HS-27A (cell line): ENCODE results near the gene CASKIN2.
"Not testable (repeated sequence)": the region's sequence is repeated elsewhere in the genome, so short reads cannot be mapped to it uniquely, and the experiment has no call there.

ENCODE experiments used
- DNase-seq: peaks from one replicate; pipeline ENCODE4 v3.0.0-alpha.2; 2012; ENCODE audit warnings: low read depth, missing footprints

Gene CASKIN2

GRCh38 chr17:75521290-75521689 lies 6.0 kb upstream of the CASKIN2 start:
- DNase-seq, result no peak

- not testable (repeated sequence) for DNase-seq
These were observed 5.1 kb upstream of the CASKIN2 start for GRCh38 chr17:75520413-75520812.

GRCh38 chr17:75518983-75519537 lies 3.7 kb upstream of the CASKIN2 start:
- no peak for DNase-seq

GRCh38 chr17:75518201-75518600 lies 2.9 kb upstream of the CASKIN2 start:
- DNase-seq, result no peak

- no peak for DNase-seq
These were observed 2.0 kb upstream of the CASKIN2 start for GRCh38 chr17:75517297-75517865.

DNA sequence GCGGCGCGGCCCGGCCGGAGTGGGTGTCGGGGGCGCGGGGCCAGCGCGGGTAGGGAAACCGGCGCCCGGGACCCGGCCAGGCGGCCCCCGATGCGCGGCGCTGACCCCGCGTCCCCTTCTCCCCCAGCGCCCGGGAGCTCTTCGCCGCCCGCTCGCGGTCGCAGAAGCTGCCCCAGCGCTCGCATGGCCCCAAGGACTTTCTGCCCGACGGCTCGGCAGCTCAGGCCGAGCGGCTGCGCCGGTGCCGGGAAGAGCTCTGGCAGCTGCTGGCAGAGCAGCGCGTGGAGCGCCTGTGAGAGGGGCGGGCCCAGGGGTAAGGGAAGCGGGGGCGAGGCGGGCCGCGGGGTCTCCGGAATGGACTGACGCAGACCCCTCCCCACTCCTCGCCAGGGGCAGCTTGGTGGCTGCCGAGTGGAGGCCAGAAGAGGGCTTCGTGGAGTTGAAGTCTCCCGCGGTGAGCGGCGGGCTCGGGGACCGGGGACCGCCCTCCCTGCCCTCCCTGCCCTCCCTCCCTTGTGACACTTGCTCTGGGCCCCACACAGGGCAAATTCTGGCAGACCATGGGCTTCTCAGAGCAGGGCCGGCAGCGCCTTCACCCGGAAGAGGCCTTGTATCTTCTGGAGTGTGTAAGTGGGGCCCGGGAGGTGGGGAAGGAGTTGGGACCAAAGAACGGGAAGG lies 1.4 kb upstream of the CASKIN2 start:
- DNase-seq, result no peak

DNA sequence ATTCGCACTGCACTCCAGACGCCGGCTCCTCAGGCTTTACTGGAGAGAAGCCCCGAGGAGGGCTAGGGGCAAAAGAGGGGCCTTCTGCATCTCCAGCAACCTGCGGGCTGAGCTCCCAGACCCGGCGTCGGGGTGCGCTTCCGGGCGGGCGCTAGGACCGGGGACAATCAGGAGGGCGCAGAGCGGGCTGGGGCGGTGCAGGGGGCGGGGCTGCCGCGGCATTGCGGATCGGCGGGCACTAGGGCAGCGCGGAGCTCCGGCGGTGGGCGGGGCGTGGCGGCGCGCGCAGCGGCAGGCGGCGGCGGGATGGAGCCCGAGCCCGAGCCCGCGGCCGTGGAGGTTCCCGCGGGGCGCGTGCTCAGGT lies 900 bp upstream of the CASKIN2 start, which contains the start of gene TSEN54:
TSEN54 (plus strand) TSS at position 274 of the 364 bp plus-strand sequence; CDS start at position 307, 33 bp downstream.
- DNase-seq, result peak; percentile 33

DNA sequence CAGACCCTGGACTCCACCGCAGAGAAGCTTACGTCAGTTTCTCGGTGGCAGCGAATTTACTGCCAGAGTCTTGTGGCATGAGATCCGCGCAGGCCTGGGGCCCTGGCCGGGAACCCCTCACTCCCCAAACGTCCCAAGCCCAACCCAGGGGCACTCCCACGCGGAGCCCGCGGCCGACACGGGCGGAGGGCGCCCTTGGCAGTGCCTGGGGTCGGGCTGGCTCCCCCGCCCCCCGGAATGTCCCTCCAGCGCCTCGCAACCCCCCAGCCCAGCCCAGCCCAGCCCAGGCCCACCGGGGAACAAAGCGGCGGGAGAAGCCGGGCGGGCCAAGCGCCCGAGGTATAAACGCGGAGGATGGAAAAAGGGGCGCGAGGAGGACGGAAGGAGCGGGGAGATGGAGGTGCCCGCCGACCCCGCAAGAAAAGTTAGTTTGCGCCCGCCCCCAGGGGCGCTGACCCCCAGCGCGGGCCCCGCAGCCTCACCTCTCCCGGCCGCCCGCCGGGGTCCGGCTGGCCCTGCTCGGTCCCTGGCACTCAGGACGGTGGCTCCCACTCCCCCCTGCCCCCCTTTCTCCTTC lies 330 bp downstream of the CASKIN2 start:
- DNase-seq, result no peak

- DNase-seq, result no peak
These were observed 928 bp downstream of the CASKIN2 start for GRCh38 chr17:75514299-75514918.

DNA sequence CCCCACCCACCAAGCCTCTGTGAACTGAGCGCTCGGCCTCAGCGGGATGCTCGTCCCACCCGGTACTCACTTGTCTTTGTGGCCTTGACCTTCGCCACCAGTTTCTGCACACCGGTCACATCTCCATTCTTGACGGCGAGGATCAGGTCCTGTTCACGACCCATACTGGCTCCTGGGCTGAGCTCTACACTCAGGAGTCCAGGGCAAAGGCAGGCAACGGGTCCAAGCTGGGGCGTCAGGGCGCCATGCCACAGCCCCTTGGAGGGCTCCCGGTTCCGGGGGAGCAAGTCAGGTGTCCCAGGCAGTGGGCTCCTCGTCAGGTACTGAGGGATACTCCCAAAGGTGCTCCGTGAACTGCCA lies 1.7 kb downstream of the CASKIN2 start:
- no peak for DNase-seq

GRCh38 chr17:75512926-75513640 lies 2.3 kb downstream of the CASKIN2 start:
- DNase-seq, result no peak

DNA sequence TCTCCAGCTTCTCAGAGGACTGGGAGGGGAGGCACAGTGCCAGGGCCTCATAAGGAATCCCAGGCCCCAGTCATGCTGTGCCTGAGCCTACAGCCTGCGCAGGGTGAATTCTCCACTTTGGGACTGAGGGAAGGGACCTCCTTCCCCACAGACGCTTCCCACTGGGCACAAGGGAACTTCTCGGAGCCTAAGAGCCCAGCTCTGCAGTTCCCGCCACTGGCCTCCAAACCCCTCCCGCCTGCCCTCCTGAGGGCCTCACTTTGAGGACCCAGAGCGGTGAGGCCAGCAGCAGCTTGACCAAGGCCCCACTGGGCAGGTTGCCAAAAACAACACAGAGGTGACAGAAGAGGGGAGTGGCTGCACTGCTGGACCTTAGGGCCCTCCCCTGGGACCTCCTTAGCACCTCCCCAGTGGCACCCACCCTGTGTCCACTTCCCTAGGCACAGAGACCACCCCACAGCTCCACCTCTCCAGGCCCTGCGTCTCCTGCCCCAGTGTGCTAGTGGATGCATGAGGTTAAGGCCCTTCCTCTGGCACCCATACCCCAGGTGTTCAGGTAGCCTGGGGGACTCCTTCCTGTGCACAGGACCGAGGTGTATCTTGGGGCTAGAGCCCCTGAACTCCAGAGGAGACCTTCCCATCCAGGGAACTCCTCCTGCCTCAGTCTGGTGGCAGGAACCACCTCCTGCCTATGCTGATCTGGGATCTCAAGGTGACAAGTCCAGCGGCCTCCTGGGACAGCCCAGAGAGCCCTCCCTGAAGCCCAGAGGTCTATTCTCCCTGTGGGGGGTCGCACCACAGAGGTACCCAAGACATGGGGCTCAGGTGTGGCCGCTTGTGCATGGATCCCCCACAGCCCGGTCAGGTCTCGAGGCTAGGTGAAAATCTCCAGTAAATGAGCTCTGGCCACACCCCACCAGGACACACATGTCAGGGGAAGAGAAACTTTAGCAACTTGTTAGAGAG lies 3.4 kb downstream of the CASKIN2 start:
- no peak for DNase-seq

DNA sequence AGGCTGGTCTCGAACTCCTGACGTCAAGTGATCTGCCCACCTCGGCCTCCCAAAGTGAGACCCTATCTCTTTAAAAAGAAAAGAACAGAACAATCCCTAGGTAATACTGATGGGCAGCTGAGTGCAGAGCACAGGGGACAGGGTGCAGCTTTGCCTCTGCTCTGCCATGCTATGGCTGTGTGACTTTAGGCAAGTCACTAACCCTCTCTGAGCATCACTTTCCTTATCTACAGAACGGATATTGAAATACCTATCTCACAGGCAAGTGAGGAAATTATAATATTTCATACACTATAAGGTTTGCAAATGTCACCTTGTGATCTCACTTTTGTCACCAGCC lies 4.1 kb downstream of the CASKIN2 start:
- no peak for DNase-seq

- DNase-seq, result no peak
These were observed 5.6 kb downstream of the CASKIN2 start for GRCh38 chr17:75509528-75510258.

- DNase-seq, result no peak
These were observed 6.4 kb downstream of the CASKIN2 start for GRCh38 chr17:75508931-75509361.

DNA sequence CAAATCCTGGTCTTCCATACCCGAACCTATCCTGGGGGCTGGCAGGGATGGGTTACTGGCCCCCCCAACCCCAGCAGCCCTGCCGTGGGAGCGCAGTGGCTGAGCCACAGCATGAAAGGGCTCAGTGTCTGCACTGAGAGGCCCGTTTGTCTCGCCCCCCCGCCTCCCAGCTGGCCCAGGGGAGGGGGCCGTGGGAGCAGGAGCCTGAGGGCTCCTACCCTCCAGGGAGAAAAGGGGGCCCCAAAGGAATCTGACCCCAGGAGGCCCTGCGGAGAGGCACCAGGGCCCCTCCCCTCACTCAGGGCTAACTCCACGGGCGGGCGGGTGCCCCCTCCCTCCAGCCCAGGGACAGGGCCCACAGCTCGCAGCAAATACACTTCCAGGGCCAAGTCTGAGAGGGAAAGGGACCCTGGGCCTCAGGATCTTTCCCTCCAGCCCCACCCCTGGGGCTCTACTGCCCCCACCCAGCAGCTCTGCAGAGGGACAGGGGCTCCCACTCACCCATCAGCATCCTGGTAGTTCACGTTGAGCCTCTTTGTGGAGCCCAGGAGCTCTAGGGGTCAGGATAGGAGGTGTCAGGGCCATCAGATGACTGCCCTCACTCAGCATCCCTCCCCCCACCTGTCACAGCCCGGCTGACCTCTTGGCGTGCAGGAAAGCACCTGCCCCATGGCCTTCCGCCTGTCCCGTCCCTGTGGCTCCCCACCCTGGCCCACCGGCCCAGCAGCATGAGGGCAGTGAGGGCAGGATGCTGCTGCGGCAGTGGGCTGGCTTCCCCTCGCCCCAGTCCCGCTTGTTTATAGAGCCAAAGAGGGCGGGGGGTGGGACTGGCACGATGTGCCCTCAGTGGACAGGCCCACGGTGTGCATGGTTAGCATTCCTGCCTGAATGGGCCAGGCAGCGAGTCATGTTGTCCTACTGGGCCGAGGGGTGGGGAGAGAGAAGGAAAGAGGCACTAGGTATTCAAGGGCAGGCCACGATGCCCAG lies 7.3 kb downstream of the CASKIN2 start:
- no peak for DNase-seq

- DNase-seq, result no peak
These were observed 8.4 kb downstream of the CASKIN2 start for GRCh38 chr17:75506888-75507287.

DNA sequence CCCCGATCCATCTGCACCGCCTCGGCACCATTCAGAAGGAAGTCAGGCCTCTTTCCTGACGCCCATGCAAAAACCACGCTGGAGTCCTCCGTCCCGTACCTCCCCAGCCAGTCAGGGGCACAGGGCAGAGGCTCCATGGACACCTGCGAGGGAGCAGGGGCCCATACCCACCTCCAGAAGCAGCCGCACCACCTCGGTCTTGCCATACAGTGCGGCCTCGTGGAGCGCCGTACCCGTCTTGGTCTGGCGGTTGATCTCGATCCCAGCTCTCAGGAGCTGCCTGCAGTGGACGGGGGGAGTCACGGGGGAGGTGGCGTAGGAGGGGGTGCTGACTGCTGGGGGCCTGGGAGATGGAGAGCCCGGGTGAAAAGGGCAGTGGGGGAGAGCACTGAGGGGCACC lies 9.2 kb downstream of the CASKIN2 start:
- no peak for DNase-seq

DNA sequence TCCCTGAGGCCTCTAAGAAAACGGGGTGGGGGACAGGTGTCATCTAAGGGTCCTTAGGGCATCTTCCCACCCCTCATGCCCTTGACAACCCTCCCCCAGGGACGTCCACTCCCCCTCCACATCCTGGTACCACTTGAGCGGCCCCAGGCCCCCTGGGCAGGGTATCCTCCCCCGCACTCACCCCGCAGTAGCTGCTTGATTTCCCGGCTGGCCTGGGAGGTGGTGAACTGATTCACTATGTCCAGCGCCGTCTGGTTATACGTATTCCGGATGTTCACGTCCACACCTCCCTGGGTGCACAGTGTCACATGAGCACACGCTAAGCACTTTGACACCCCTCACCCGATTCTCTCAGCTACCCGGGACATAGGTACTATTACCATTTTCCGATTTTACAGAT lies 9.7 kb downstream of the CASKIN2 start:
- DNase-seq, result no peak

- no peak for DNase-seq
These were observed 10.3 kb downstream of the CASKIN2 start for GRCh38 chr17:75505152-75505409.
